Natural killer cell (primary cell): ENCODE data around the gene ARL15. TPM values are rescaled to one million over a fixed set of nuclear protein-coding genes. Genes with fewer than 3 reads are reported as not detected.

Source experiments
- ATAC-seq, 3 donors: fragments of 150-1000 bp in 2 of 3; fragments of 200-7000 bp in 1 of 3; cut with Tn5 transposase; 1 replicate in 1 of 3; 2 replicates in 2 of 3; pipeline ENCODE4 v1.10.0; 2021; ENCODE audit warnings: mild to moderate bottlenecking in 2 of 3, moderate library complexity in 2 of 3
- DNase-seq, 2 donors: peaks; one replicate each; pipeline versions ENCODE4 v3.0.0 to v3.0.0-alpha.2; 2013 to 2021; ENCODE audit warnings: mixed read lengths in 1 of 2
- H3K27ac ChIP-seq: one replicate; pipeline ENCODE4 v1.5.1; 2013; ENCODE audit warnings: mild to moderate bottlenecking, low read length
- H3K27me3 ChIP-seq: one replicate; pipeline ENCODE4 v1.6.1; 2013; ENCODE audit warnings: low read length; ENCODE audit not compliant: control insufficient read depth, insufficient read depth
- H3K36me3 ChIP-seq: one replicate; pipeline ENCODE4 v1.6.1; 2013; ENCODE audit warnings: low read length; ENCODE audit not compliant: control insufficient read depth, insufficient read depth
- H3K4me1 ChIP-seq: one replicate; pipeline ENCODE4 v1.6.1; 2013; ENCODE audit warnings: low read length; ENCODE audit not compliant: control insufficient read depth, insufficient read depth
- H3K4me3 ChIP-seq: one replicate; pipeline ENCODE4 v1.5.1; 2013; ENCODE audit warnings: low read length
- H3K9me3 ChIP-seq: one replicate; pipeline ENCODE4 v1.6.1; 2013; ENCODE audit warnings: low read length; ENCODE audit not compliant: control insufficient read depth, insufficient read depth
- H3K27ac Mint-ChIP-seq, 2 donors: one replicate each; pipeline ENCODE4 v1.8.0; 2022; ENCODE audit warnings: mild to moderate bottlenecking in 2 of 2, mixed read lengths in 2 of 2, moderate library complexity in 1 of 2
- H3K27me3 Mint-ChIP-seq, 2 donors: one replicate each; pipeline ENCODE4 v1.8.0; 2022; ENCODE audit warnings: low read depth in 2 of 2, mixed read lengths in 2 of 2
- H3K36me3 Mint-ChIP-seq: one replicate; pipeline ENCODE4 v1.8.0; 2022; ENCODE audit warnings: mixed read lengths
- H3K4me1 Mint-ChIP-seq, 2 donors: one replicate each; pipeline ENCODE4 v1.8.0; 2022; ENCODE audit warnings: mixed read lengths in 2 of 2
- H3K4me3 Mint-ChIP-seq: one replicate; pipeline ENCODE4 v1.8.0; 2022; ENCODE audit warnings: mild to moderate bottlenecking, moderate library complexity, mixed read lengths
- H3K9me3 Mint-ChIP-seq, 2 donors: one replicate each; pipeline ENCODE4 v1.8.0; 2022; ENCODE audit warnings: mixed read lengths in 2 of 2
- WGBS: methylation state at CpG from one replicate; pipeline ENCODE4 v1.1.7; 2013; ENCODE audit warnings: missing lambda C conversion rate; ENCODE audit not compliant: insufficient coverage; 5-methylcytosine and 5-hydroxymethylcytosine counted together
- intact Hi-C: fragments of 100-400 bp; cut with micrococcal nuclease; formaldehyde crosslinking; loops from one replicate; pipeline ENCODE4 v1.14.2; 2022
- total RNA-seq, 4 donors: library from RNA; stranded (reverse); fragments of 120-200 nt in 1 of 4; gene quantifications; one replicate each; pipeline versions ENCODE4 v1.2.3 to v1.2.4, GENCODE V29; 2013 to 2022
- TF ChIP-seq, protein P1 (sequence below): fragments of 200-600 bp; IDR thresholded peaks from one replicate; pipeline ENCODE4 v1.8.0; 2022; ENCODE audit warnings: antibody characterized with exemption

Gene ARL15
- total RNA-seq, 3 donors from 2014 or later (not counting 1 experiment from before 2014, with no cell fraction given), result 28.9 to 35.1 (median 33.1) TPM

GRCh38 chr5:54013556-54014194, 296.7 kb downstream of the ARL15 start:
- H3K9me3 Mint-ChIP-seq, result no peaks in the 10 kb centered on the region
- TF ChIP-seq, protein P1, sequence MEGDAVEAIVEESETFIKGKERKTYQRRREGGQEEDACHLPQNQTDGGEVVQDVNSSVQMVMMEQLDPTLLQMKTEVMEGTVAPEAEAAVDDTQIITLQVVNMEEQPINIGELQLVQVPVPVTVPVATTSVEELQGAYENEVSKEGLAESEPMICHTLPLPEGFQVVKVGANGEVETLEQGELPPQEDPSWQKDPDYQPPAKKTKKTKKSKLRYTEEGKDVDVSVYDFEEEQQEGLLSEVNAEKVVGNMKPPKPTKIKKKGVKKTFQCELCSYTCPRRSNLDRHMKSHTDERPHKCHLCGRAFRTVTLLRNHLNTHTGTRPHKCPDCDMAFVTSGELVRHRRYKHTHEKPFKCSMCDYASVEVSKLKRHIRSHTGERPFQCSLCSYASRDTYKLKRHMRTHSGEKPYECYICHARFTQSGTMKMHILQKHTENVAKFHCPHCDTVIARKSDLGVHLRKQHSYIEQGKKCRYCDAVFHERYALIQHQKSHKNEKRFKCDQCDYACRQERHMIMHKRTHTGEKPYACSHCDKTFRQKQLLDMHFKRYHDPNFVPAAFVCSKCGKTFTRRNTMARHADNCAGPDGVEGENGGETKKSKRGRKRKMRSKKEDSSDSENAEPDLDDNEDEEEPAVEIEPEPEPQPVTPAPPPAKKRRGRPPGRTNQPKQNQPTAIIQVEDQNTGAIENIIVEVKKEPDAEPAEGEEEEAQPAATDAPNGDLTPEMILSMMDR, result no peak
- no peak overlapping the region for H3K4me3 Mint-ChIP-seq
- peak; percentile 39 to 66 (median 44) for ATAC-seq
- peaks cover 10% of the 10 kb centered on the region for H3K36me3 Mint-ChIP-seq
- Histone ChIP-seq H3K4me3 (no peak overlapping the region), H3K9me3 (no peaks in the 10 kb centered on the region), H3K36me3 (no peaks in the 10 kb centered on the region), H3K27ac (no peak overlapping the region), H3K27me3 (no peaks in the 10 kb centered on the region), H3K4me1 (no peaks in the 10 kb centered on the region)
- no peak overlapping the region for H3K27ac Mint-ChIP-seq
- DNase-seq, result no peak
- intact Hi-C loops, result no loop called here
- peaks cover 0 to 15% of the 10 kb centered on the region in 2 donors for H3K4me1 Mint-ChIP-seq
- H3K27me3 Mint-ChIP-seq, result no peaks in the 10 kb centered on the region

DNA sequence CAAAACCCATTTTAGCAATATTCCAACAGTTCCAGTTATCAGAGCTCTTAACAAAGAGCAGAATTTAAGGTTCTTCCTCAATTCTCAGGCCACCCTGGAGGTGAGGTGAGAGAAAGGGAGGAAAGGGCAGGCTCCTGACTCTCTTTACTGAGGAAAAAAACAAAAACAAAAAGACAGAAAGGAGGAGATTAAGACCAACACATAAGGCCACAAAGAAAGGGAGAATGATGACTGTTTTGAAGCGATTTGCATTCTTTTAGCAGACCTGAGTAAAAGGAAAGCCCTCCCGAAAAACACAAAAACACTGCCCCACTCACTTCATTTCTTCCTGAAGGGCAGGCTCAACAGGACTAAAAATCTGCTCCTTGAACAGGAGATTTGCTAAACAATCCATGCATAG, 300.5 kb downstream of the ARL15 start:
- Mint-ChIP-seq H3K9me3 (no peaks in the 10 kb centered on the region), H3K27me3 (no peaks in the 10 kb centered on the region), H3K4me3 (no peak overlapping the region), H3K4me1 (peaks cover 0 to 7% of the 10 kb centered on the region in 2 donors), H3K27ac (no peak overlapping the region), H3K36me3 (peaks cover 10% of the 10 kb centered on the region)
- Histone ChIP-seq H3K4me1 (no peaks in the 10 kb centered on the region), H3K27me3 (no peaks in the 10 kb centered on the region), H3K9me3 (no peaks in the 10 kb centered on the region), H3K4me3 (no peak overlapping the region), H3K36me3 (no peaks in the 10 kb centered on the region), H3K27ac (no peak overlapping the region)
- 94% methylated on average over 2 of the region's 2 CpGs for WGBS
- intact Hi-C loops, result no loop called here
- DNase-seq (no peak), ATAC-seq (no peak)
- TF ChIP-seq, protein P1, result no peak

DNA sequence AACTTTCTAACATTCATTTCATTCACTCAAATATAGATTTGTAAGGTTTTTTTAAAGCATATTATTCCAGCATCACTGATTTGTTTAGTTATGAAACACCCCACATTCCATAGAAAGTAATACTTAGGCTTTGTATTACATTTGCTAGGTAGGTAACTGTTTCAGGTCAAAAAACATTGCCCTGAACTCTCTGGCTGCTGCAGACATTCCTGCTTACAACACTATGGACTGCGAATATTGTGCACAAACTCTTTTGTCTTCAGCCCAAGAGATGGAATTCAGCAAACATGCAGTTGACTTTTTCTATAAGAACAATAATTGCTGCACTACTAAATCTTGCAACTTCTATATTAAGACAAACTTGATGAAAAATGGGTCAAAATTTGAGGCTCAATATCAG, 301.0 kb downstream of the ARL15 start:
- H3K4me1 ChIP-seq, result no peaks in the 10 kb centered on the region
- no peaks in the 10 kb centered on the region for H3K9me3 Mint-ChIP-seq
- ATAC-seq, result no peak
- H3K27me3 Mint-ChIP-seq, result no peaks in the 10 kb centered on the region
- no peak overlapping the region for H3K27ac Mint-ChIP-seq
- H3K27me3 ChIP-seq, result no peaks in the 10 kb centered on the region
- peaks cover 8% of the 10 kb centered on the region for H3K36me3 Mint-ChIP-seq
- H3K4me1 Mint-ChIP-seq, result peaks cover 0 to 7% of the 10 kb centered on the region in 2 donors
- intact Hi-C loops, result no loop called here
- no peak for DNase-seq
- H3K36me3 ChIP-seq, result no peaks in the 10 kb centered on the region
- no peak overlapping the region for H3K27ac ChIP-seq
- no peak overlapping the region for H3K4me3 Mint-ChIP-seq
- WGBS, result 100% methylated on average over 1 of the region's 1 CpG
- TF ChIP-seq, protein P1, result no peak
- H3K4me3 ChIP-seq, result no peak overlapping the region
- no peaks in the 10 kb centered on the region for H3K9me3 ChIP-seq
